HG02678 (cell line): ENCODE measurements around the gene TANK.

ENCODE experiments used
- ATAC-seq: cut with Tn5 transposase; IDR thresholded peaks from one replicate; pipeline ENCODE4 v1.9.1; 2021; ENCODE audit warnings: mild to moderate bottlenecking, moderate library complexity; ENCODE audit not compliant: unreplicated experiment

TANK gene

GRCh38 chr2:161223139-161223732 is 63.0 kb downstream of the TANK start:
- peak; percentile 68 for ATAC-seq

- ATAC-seq: no peak
Observed at GRCh38 chr2:161228511-161229240, 68.4 kb downstream of the TANK start.

GRCh38 chr2:161230959-161231358 is 70.7 kb downstream of the TANK start:
- ATAC-seq: no peak

GRCh38 chr2:161232571-161232970 is 72.3 kb downstream of the TANK start:
- no peak for ATAC-seq

GRCh38 chr2:161233858-161234431 is 73.7 kb downstream of the TANK start:
- peak; percentile 35 for ATAC-seq

- no peak for ATAC-seq
Observed at GRCh38 chr2:161234627-161235026, 74.4 kb downstream of the TANK start.

- peak; percentile 53 for ATAC-seq
Observed at GRCh38 chr2:161237392-161238264, 77.4 kb downstream of the TANK start.

GRCh38 chr2:161238265-161238559 is 78.0 kb downstream of the TANK start:
- no peak for ATAC-seq

- peak; percentile 29 for ATAC-seq
Observed at GRCh38 chr2:161238560-161239325, 78.5 kb downstream of the TANK start.

- no peak for ATAC-seq
Observed at GRCh38 chr2:161239326-161240109, 79.3 kb downstream of the TANK start.

- no peak for ATAC-seq
Observed at GRCh38 chr2:161241894-161242293, 81.7 kb downstream of the TANK start.

- ATAC-seq: peak; percentile 52
Observed at GRCh38 chr2:161243312-161243711, 83.1 kb downstream of the TANK start.

GRCh38 chr2:161243905-161244304 is 83.7 kb downstream of the TANK start:
- ATAC-seq: no peak

- ATAC-seq: peak; percentile 81
Observed at GRCh38 chr2:161244387-161245260, 84.4 kb downstream of the TANK start.

- ATAC-seq: no peak
Observed at GRCh38 chr2:161245261-161245553, 85.0 kb downstream of the TANK start.

GRCh38 chr2:161245671-161246070 is 85.4 kb downstream of the TANK start:
- ATAC-seq: no peak

- no peak for ATAC-seq
Observed at GRCh38 chr2:161246281-161246680, 86.1 kb downstream of the TANK start.

GRCh38 chr2:161250864-161251436 is 90.7 kb downstream of the TANK start:
- ATAC-seq: peak; percentile 64
